ENCODE measurements around the gene SNX5.
A peak's percentile ranks its signal among the peaks of the same experiment; 100 is the strongest.
"Not testable (repeated sequence)": the region's sequence is repeated elsewhere in the genome, so short reads cannot be mapped to it uniquely, and the experiment has no call there.

SNX5 gene

DNA sequence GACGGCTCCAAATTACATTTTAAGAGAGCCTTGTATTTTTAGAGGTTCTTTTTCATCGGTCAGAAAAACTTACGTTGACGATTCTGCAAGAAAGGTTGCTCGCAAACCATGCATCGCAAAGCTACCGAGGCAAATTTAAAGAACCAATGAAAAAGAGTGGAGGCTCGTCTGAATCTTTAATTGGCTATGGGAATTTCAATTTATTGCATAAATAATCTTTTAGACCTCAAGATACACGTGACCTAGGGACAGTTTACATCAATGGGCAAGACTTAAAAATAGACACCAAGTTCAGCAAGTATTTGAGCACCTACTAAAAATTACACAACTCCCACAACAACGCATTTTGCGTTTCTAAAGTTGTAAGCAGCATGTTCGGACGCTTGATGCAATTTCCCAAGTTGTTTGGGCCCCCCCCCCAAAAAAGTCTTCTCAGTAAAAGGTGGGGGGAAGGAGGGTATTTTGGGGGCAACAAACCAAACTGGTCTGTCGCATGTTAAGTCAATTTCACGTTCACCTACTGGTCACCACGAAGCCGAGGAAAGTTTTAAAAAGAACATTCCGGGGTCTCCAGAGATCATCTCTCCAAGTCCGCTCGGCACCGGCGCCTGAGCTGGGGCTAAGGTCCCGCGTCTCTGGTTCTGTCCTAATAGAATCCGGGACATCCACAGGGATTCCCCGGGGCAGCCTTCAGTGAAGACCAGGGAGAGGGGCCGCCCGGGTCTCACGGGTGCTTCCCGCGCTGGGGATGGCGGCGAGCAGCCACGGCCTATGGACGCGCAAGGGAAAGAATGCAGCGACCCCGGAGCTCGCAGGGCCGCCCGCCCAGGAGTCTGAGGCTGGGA is 851 bp downstream of the SNX5 start:
- Histone ChIP-seq H3K36me3 (ENCODE audit: insufficient read depth, low read length) (peaks cover 15% of the 10 kb centered on the region; the same call in 1 of the 2 replicates), H2AFZ (ENCODE audit: low read length, unreplicated experiment) (no peak overlapping the region), H3K4me3 (ENCODE audit: low read depth, low read length) (peak overlapping the region; percentile 96), H3K27ac (ENCODE audit: low read depth, low read length) (peak overlapping the region; percentile 98), H3K27me3 (ENCODE audit: insufficient read depth, low read length) (no peaks in the 10 kb centered on the region), H3K79me2 (ENCODE audit: control insufficient read depth, insufficient read depth, low read length, unreplicated experiment) (peaks cover 96% of the 10 kb centered on the region), H3K4me1 (ENCODE audit: control insufficient read depth, insufficient read depth, low read length, unreplicated experiment) (peaks cover 36% of the 10 kb centered on the region)

GRCh38 chr20:17966432-17967310 is 1.9 kb downstream of the SNX5 start:
- Histone ChIP-seq H3K4me3 (ENCODE audit: low read depth, low read length) (peak overlapping the region; percentile 96), H2AFZ (ENCODE audit: low read length, unreplicated experiment) (no peak overlapping the region), H3K36me3 (ENCODE audit: insufficient read depth, low read length) (peaks cover 15% of the 10 kb centered on the region; the same call in 1 of the 2 replicates), H3K27ac (ENCODE audit: low read depth, low read length) (peak overlapping the region; percentile 98), H3K27me3 (ENCODE audit: insufficient read depth, low read length) (no peaks in the 10 kb centered on the region), H3K79me2 (ENCODE audit: control insufficient read depth, insufficient read depth, low read length, unreplicated experiment) (peaks cover 96% of the 10 kb centered on the region), H3K4me1 (ENCODE audit: control insufficient read depth, insufficient read depth, low read length, unreplicated experiment) (peaks cover 45% of the 10 kb centered on the region)

DNA sequence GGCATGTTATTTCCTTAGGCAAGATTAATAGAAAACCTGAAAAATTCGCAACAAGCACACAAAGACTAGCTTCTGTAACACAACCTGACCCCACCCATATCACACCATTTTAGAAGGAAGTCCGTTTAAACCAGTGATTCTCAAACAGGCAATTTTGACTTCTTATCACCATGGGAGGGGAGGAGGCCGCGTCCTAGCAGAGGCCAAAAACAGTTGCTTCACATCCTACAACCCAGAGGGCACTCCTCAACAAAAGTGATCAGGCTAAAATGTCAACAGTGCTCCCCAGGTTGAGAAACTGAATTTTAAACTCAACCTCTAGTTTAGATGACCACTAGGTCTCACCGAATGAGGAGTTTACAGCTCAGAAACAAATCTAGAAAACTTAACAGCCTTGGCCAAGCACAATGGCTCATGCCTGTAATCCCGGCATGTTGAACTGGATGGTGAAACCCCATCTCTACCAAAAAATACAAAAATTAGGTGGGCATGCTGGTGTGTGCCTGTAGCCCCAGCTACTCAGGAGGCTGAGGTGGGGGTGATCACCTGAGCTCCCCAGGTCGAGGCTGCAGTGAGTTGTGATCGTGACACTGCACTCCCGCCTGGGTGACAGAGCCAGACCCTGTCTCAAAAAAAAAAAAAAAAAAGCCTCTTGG is 3.4 kb downstream of the SNX5 start:
- peaks cover 96% of the 10 kb centered on the region for H3K79me2 ChIP-seq (ENCODE audit: control insufficient read depth, insufficient read depth, low read length, unreplicated experiment)
- peaks cover 53% of the 10 kb centered on the region for H3K4me1 ChIP-seq (ENCODE audit: control insufficient read depth, insufficient read depth, low read length, unreplicated experiment)
- no peaks in the 10 kb centered on the region for H3K27me3 ChIP-seq (ENCODE audit: insufficient read depth, low read length)
- H3K4me3 ChIP-seq (ENCODE audit: low read depth, low read length), result peak overlapping the region; percentile 96
- no peak overlapping the region for H2AFZ ChIP-seq (ENCODE audit: low read length, unreplicated experiment)
- H3K36me3 ChIP-seq (ENCODE audit: insufficient read depth, low read length), result peaks cover 9% of the 10 kb centered on the region; the same call in 1 of the 2 replicates
- no peak overlapping the region for H3K27ac ChIP-seq (ENCODE audit: low read depth, low read length)

DNA sequence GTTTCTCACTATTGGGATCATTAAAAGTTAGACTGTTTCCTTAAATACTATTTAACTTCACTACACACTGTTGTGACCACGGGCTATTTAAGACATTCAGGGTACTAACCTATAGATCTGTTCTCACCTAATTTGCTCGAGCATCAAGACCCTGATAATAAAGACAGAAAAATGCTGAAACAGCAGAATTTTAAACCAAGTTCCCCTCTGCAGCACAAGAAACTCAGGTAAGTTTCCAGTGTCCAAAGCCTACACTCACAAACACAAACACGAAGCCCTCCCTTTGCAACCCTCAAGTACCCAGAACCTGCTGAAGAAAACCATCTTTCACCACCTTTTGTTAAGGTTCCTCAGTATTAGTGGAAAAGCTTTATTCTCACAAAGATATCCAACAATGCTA is 4.0 kb downstream of the SNX5 start:
- H3K36me3 ChIP-seq (ENCODE audit: insufficient read depth, low read length), result peaks cover 7% of the 10 kb centered on the region; the same call in 1 of the 2 replicates
- no peak overlapping the region for H2AFZ ChIP-seq (ENCODE audit: low read length, unreplicated experiment)
- no peaks in the 10 kb centered on the region for H3K27me3 ChIP-seq (ENCODE audit: insufficient read depth, low read length)
- H3K79me2 ChIP-seq (ENCODE audit: control insufficient read depth, insufficient read depth, low read length, unreplicated experiment), result peaks cover 96% of the 10 kb centered on the region
- peak overlapping the region; percentile 96 for H3K4me3 ChIP-seq (ENCODE audit: low read depth, low read length)
- H3K27ac ChIP-seq (ENCODE audit: low read depth, low read length), result no peak overlapping the region
- H3K4me1 ChIP-seq (ENCODE audit: control insufficient read depth, insufficient read depth, low read length, unreplicated experiment), result peaks cover 58% of the 10 kb centered on the region

GRCh38 chr20:17964073-17964472 is 4.5 kb downstream of the SNX5 start:
- Histone ChIP-seq H3K4me3 (ENCODE audit: low read depth, low read length) (peak overlapping the region; percentile 96), H2AFZ (ENCODE audit: low read length, unreplicated experiment) (no peak overlapping the region), H3K27ac (ENCODE audit: low read depth, low read length) (no peak overlapping the region), H3K4me1 (ENCODE audit: control insufficient read depth, insufficient read depth, low read length, unreplicated experiment) (peaks cover 64% of the 10 kb centered on the region), H3K27me3 (ENCODE audit: insufficient read depth, low read length) (no peaks in the 10 kb centered on the region), H3K36me3 (ENCODE audit: insufficient read depth, low read length) (peaks cover 7% of the 10 kb centered on the region; the same call in 1 of the 2 replicates), H3K79me2 (ENCODE audit: control insufficient read depth, insufficient read depth, low read length, unreplicated experiment) (peaks cover 96% of the 10 kb centered on the region)

GRCh38 chr20:17963114-17963897 is 5.3 kb downstream of the SNX5 start:
- Histone ChIP-seq H3K4me1 (ENCODE audit: control insufficient read depth, insufficient read depth, low read length, unreplicated experiment) (peaks cover 71% of the 10 kb centered on the region), H3K27ac (ENCODE audit: low read depth, low read length) (peak overlapping the region; percentile 29), H3K36me3 (ENCODE audit: insufficient read depth, low read length) (peaks cover 7% of the 10 kb centered on the region; the same call in 1 of the 2 replicates), H3K4me3 (ENCODE audit: low read depth, low read length) (no peak overlapping the region), H3K79me2 (ENCODE audit: control insufficient read depth, insufficient read depth, low read length, unreplicated experiment) (peaks cover 99% of the 10 kb centered on the region), H3K27me3 (ENCODE audit: insufficient read depth, low read length) (no peaks in the 10 kb centered on the region), H2AFZ (ENCODE audit: low read length, unreplicated experiment) (no peak overlapping the region)

GRCh38 chr20:17961587-17961940 is 7.0 kb downstream of the SNX5 start:
- H3K4me1 ChIP-seq (ENCODE audit: control insufficient read depth, insufficient read depth, low read length, unreplicated experiment), result peaks cover 71% of the 10 kb centered on the region
- no peaks in the 10 kb centered on the region for H3K27me3 ChIP-seq (ENCODE audit: insufficient read depth, low read length)
- H3K79me2 ChIP-seq (ENCODE audit: control insufficient read depth, insufficient read depth, low read length, unreplicated experiment), result peaks cover 98% of the 10 kb centered on the region
- peaks cover 7% of the 10 kb centered on the region; the same call in 1 of the 2 replicates for H3K36me3 ChIP-seq (ENCODE audit: insufficient read depth, low read length)
- H2AFZ ChIP-seq (ENCODE audit: low read length, unreplicated experiment), result no peak overlapping the region
- H3K4me3 ChIP-seq (ENCODE audit: low read depth, low read length), result peak overlapping the region; percentile 27
- peak overlapping the region; percentile 51 for H3K27ac ChIP-seq (ENCODE audit: low read depth, low read length)

GRCh38 chr20:17960927-17961586 is 7.5 kb downstream of the SNX5 start:
- H3K4me3 ChIP-seq (ENCODE audit: low read depth, low read length), result peak overlapping the region; percentile 27
- no peak overlapping the region for H2AFZ ChIP-seq (ENCODE audit: low read length, unreplicated experiment)
- H3K27ac ChIP-seq (ENCODE audit: low read depth, low read length), result peak overlapping the region; percentile 51
- peaks cover 69% of the 10 kb centered on the region for H3K4me1 ChIP-seq (ENCODE audit: control insufficient read depth, insufficient read depth, low read length, unreplicated experiment)
- H3K27me3 ChIP-seq (ENCODE audit: insufficient read depth, low read length), result no peaks in the 10 kb centered on the region
- H3K79me2 ChIP-seq (ENCODE audit: control insufficient read depth, insufficient read depth, low read length, unreplicated experiment), result peaks cover 98% of the 10 kb centered on the region
- peaks cover 7% of the 10 kb centered on the region; the same call in 1 of the 2 replicates for H3K36me3 ChIP-seq (ENCODE audit: insufficient read depth, low read length)

DNA sequence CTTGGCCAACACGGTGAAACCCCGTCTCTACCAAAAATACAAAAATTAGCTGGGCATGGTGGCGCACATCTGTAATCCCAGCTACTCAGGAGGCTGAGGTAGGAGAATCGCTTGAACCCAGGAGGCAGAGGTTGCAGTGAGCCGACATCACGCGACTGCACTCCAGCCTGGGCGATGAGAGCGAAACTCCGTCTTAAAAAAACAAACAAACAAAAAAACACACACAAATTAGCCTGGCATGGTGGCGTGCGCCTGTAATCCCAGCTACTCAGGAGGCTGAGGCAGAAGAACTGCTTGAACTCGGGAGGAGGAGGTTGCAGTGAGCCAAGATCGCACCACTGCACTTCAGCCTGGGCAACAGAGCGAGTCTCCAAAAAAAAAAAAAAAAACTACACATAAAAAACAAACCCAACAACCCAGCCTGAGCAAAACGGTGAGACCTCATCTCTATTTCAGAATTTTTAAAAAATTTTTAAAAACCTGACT is 8.2 kb downstream of the SNX5 start:
- H3K4me1 ChIP-seq (ENCODE audit: control insufficient read depth, insufficient read depth, low read length, unreplicated experiment), result peaks cover 63% of the 10 kb centered on the region
- H3K79me2 ChIP-seq (ENCODE audit: control insufficient read depth, insufficient read depth, low read length, unreplicated experiment), result peaks cover 98% of the 10 kb centered on the region
- H3K36me3 ChIP-seq (ENCODE audit: insufficient read depth, low read length), result peaks cover 12% of the 10 kb centered on the region; the same call in 1 of the 2 replicates
- not testable (repeated sequence) for H3K27me3 ChIP-seq (ENCODE audit: insufficient read depth, low read length); H3K4me3 ChIP-seq (ENCODE audit: low read depth, low read length); H2AFZ ChIP-seq (ENCODE audit: low read length, unreplicated experiment); H3K27ac ChIP-seq (ENCODE audit: low read depth, low read length)
